ENCODE data around the gene SAMD3.

Gene SAMD3

GRCh38 chr6:130207979-130208649 is 14.6 kb downstream of the SAMD3 start:
- no peak overlapping the region for H3K4me2 ChIP-seq (ENCODE audit: low read length)
- H3K4me1 ChIP-seq (ENCODE audit: control insufficient read depth, low read length), result peaks cover 10% of the 10 kb centered on the region
- no peaks in the 10 kb centered on the region for H3F3A ChIP-seq (ENCODE audit: control insufficient read depth, insufficient read depth)
- TF ChIP-seq EZH2phosphoT487 (IDR thresholded peaks at IDR 0.05; ENCODE audit: borderline replicate concordance, low read length) (no peak), CTCF (IDR thresholded peaks at IDR 0.05; ENCODE audit: low read depth, low read length, poor library complexity, severe bottlenecking) (no peak)
- no peaks in the 10 kb centered on the region for H3K79me2 ChIP-seq (ENCODE audit: control insufficient read depth, low read length)
- no peak overlapping the region for H3K27ac ChIP-seq (ENCODE audit: low read depth, low read length)
- H3K36me3 ChIP-seq (ENCODE audit: control insufficient read depth, low read length), result no peaks in the 10 kb centered on the region
- H3K9me2 ChIP-seq (replicated peaks; ENCODE audit: control insufficient read depth, low read length), result no peaks in the 10 kb centered on the region
- no peaks in the 10 kb centered on the region for H4K20me1 ChIP-seq (ENCODE audit: control insufficient read depth, insufficient read depth, low read depth, low read length)
- no peak overlapping the region for H3K4me3 ChIP-seq (ENCODE audit: low read length)
- no peaks in the 10 kb centered on the region for H3K27me3 ChIP-seq (ENCODE audit: control insufficient read depth, low read length)
- no peaks in the 10 kb centered on the region for H3K9me3 ChIP-seq (ENCODE audit: control insufficient read depth, insufficient read depth, low read length)

GRCh38 chr6:130206479-130206878 is 16.3 kb downstream of the SAMD3 start:
- Histone ChIP-seq H3F3A (ENCODE audit: control insufficient read depth, insufficient read depth) (no peaks in the 10 kb centered on the region), H3K36me3 (ENCODE audit: control insufficient read depth, low read length) (no peaks in the 10 kb centered on the region), H3K9me2 (replicated peaks; ENCODE audit: control insufficient read depth, low read length) (no peaks in the 10 kb centered on the region), H4K20me1 (ENCODE audit: control insufficient read depth, insufficient read depth, low read depth, low read length) (no peaks in the 10 kb centered on the region), H3K4me3 (ENCODE audit: low read length) (no peak overlapping the region), H3K27ac (ENCODE audit: low read depth, low read length) (no peak overlapping the region), H3K9me3 (ENCODE audit: control insufficient read depth, insufficient read depth, low read length) (no peaks in the 10 kb centered on the region), H3K4me1 (ENCODE audit: control insufficient read depth, low read length) (peaks cover 10% of the 10 kb centered on the region), H3K79me2 (ENCODE audit: control insufficient read depth, low read length) (no peaks in the 10 kb centered on the region), H3K4me2 (ENCODE audit: low read length) (no peak overlapping the region), H3K27me3 (ENCODE audit: control insufficient read depth, low read length) (no peaks in the 10 kb centered on the region)
- TF ChIP-seq CTCF (IDR thresholded peaks at IDR 0.05; ENCODE audit: low read depth, low read length, poor library complexity, severe bottlenecking), result no peak
- no peak for TF ChIP-seq EZH2phosphoT487 (IDR thresholded peaks at IDR 0.05; ENCODE audit: borderline replicate concordance, low read length)

GRCh38 chr6:130204322-130204721 is 18.4 kb downstream of the SAMD3 start:
- no peak for TF ChIP-seq EZH2phosphoT487 (IDR thresholded peaks at IDR 0.05; ENCODE audit: borderline replicate concordance, low read length)
- no peak for TF ChIP-seq CTCF (IDR thresholded peaks at IDR 0.05; ENCODE audit: low read depth, low read length, poor library complexity, severe bottlenecking)
- Histone ChIP-seq H3F3A (ENCODE audit: control insufficient read depth, insufficient read depth) (no peaks in the 10 kb centered on the region), H3K9me2 (replicated peaks; ENCODE audit: control insufficient read depth, low read length) (no peaks in the 10 kb centered on the region), H3K27ac (ENCODE audit: low read depth, low read length) (no peak overlapping the region), H4K20me1 (ENCODE audit: control insufficient read depth, insufficient read depth, low read depth, low read length) (no peaks in the 10 kb centered on the region), H3K9me3 (ENCODE audit: control insufficient read depth, insufficient read depth, low read length) (no peaks in the 10 kb centered on the region), H3K36me3 (ENCODE audit: control insufficient read depth, low read length) (no peaks in the 10 kb centered on the region), H3K4me3 (ENCODE audit: low read length) (no peak overlapping the region), H3K27me3 (ENCODE audit: control insufficient read depth, low read length) (no peaks in the 10 kb centered on the region), H3K4me2 (ENCODE audit: low read length) (no peak overlapping the region), H3K4me1 (ENCODE audit: control insufficient read depth, low read length) (peaks cover 10% of the 10 kb centered on the region), H3K79me2 (ENCODE audit: control insufficient read depth, low read length) (no peaks in the 10 kb centered on the region)
